ENCODE data around the gene PCCA.
"Not testable (repeated sequence)": the region's sequence is repeated elsewhere in the genome, so short reads cannot be mapped to it uniquely, and the experiment has no call there.

PCCA gene

DNA sequence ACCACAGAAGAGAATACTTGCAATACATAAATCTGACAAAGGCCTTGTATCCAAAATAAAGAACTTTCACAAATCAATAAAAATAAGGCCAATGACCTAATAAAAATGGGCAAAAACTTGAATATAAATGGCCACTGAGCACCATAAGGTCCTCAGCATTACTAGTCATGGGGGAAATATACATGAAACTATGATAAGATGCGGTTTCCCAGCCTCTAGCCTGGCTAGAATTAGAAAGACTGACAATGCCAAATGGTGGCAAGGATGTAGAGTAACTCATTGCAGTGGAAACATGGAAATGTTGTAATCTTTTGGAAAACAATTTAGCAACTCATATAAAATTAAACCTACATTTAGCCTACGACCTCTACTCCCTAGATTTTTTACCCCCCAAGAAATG lies 272.6 kb downstream of the PCCA start:
- no peak for DNase-seq (ENCODE audit: low spot score)
- FAIRE-seq = no peak

DNA sequence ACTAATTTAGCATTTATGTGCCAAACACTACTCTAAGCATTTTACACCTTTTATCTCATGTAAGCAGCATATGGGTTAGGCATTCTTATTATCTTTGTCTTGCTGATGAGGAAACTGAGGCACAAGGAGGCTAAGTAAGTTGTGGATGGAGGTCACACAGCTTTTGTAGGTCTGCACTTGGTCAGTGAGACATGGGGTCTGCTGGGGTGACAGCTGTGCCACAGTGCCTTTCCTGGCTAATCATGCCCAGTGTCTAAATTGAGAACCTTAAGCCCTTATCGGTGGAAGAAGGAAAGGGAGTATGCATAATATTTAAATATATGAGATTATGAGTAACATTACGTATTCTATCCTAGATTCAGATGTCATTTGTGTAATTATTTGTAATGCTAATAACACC lies 273.5 kb downstream of the PCCA start:
- no peak for FAIRE-seq
- DNase-seq (ENCODE audit: low spot score) = no peak

GRCh38 chr13:100362781-100363180 lies 273.9 kb downstream of the PCCA start:
- DNase-seq (ENCODE audit: low spot score) (no peak), FAIRE-seq (no peak)

DNA sequence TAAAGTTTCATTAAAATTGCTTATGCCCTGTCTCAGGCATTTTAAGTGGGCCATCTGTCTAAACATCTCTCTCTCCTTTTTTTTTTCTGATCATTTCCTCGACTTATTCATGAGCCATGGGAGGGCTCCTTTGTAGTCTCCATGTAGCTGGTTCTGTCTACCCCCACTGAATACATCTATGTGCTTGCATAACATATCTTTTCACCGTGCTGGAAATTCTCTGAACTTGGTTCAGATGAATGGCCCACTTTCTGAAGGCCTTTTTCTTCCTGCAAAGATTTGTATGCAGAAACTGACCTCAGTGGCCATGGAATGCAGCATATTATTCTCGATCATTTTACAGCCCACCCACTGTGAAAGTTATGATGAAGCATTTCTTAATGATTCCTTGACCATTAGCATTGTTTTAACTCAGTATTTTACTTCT lies 274.4 kb downstream of the PCCA start:
- DNase-seq (ENCODE audit: low spot score) (no peak), FAIRE-seq (no peak)

DNA sequence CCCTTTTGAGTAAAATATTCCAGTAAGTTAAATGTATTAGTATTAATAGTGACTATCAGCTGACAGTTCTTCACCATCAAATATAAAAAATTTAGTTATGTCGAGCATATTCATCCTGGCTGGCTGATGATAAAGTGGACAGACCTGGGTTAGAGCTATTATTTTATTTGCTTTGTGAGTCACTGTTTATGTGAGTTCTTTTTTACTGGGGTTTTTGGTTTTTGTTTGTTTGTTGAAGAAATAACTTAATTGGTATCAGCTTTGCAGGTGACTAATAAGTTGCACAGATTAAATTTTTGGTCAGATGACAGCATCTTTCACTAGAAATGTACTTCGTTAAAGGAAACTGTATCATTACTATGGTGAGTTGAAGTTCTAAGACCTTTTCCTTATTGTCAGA lies 275.0 kb downstream of the PCCA start:
- FAIRE-seq = no peak
- no peak for DNase-seq (ENCODE audit: low spot score)

GRCh38 chr13:100364591-100364990 lies 275.7 kb downstream of the PCCA start:
- FAIRE-seq = no peak

DNA sequence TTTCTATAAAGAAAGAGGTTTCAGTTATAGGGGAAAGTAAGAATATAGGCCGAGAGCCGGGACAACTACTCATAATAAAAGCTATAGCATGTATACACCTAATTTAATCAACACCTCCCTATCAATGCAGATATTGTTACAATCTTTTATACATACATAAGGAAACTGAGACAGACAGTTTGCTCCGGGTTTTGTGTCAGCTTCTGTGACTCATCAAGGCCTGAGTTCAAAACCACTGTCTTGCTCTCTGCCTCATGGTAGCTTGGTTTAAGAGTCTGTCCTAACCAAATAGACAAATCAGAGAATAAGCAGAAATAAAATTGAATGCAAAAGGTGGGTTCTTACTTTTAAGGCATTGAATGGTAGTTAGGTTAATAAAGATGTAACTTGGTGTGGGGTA lies 276.8 kb downstream of the PCCA start:
- DNase-seq (ENCODE audit: low spot score) (no peak), FAIRE-seq (no peak)

More at GRCh38 chr13:100364591-100364990, 275.7 kb downstream of the PCCA start:
- DNase-seq (ENCODE audit: low spot score) = no peak

DNA sequence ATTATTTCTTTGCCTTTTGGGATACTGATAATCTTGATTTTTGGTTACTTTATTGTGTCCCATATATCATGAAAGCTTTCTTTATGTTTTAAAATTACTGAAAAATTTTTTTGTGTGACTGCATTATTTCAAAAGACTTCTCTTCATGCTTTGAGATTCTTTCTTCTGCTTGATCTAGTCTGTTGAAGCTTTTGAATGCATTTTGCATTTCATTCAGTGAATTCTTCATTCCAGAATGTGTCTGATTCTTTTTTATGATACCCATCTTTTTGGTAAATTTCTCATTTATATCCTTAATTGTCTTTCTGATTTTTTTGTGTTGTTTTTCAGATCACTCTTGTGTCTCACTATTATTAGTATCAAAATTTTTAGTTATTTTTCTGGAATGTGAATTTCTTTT lies 289.6 kb downstream of the PCCA start:
- DNase-seq (ENCODE audit: low spot score) (no peak), FAIRE-seq (no peak)

GRCh38 chr13:100381595-100382224 lies 292.8 kb downstream of the PCCA start:
- FAIRE-seq = no peak
- DNase-seq (ENCODE audit: low spot score) = no peak

DNA sequence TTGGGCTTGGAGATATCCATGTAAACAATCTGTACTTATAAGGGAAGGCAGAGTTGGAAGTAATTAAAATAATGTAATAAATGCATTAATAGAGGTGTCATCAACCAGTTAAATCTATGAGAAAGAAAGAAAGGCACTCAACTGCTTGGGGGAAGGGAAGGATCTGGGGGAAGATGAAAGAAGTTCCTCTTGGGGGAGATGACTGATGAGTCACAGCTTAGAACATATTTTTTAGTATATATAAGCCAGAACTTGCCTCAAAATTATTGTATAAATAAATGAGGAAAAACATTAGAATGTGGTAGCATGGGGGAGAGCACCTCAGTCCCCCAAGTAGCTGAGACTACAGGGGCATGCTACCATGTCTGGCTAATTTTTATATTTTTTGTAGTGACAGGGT lies 293.9 kb downstream of the PCCA start:
- DNase-seq (ENCODE audit: low spot score) (no peak), FAIRE-seq (no peak)

DNA sequence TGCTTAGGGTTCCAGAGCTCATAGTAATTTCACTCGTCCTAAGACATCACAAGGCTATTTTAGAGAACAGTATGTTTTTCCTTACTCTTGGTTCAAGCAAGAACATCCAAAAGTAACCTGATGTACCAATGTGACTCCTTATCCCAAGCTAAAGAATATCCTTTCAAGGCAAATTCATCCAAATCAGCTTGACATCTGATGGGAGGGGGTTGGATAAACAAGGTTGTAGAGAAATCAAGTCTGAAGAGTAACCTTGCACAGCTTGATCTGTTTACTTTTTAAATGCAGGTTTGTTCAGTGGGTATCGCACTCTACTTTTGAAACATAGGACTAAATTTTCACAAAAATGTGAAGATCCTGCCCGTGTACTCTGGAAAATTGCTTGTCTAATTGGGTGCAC lies 298.5 kb downstream of the PCCA start:
- DNase-seq (ENCODE audit: low spot score) (no peak), FAIRE-seq (no peak)

- FAIRE-seq; DNase-seq (ENCODE audit: low spot score): not testable (repeated sequence)
These were observed 299.3 kb downstream of the PCCA start for GRCh38 chr13:100388150-100388549.

- no peak for DNase-seq (ENCODE audit: low spot score)
- FAIRE-seq = no peak
These were observed 300.0 kb downstream of the PCCA start for GRCh38 chr13:100388923-100389322.

DNA sequence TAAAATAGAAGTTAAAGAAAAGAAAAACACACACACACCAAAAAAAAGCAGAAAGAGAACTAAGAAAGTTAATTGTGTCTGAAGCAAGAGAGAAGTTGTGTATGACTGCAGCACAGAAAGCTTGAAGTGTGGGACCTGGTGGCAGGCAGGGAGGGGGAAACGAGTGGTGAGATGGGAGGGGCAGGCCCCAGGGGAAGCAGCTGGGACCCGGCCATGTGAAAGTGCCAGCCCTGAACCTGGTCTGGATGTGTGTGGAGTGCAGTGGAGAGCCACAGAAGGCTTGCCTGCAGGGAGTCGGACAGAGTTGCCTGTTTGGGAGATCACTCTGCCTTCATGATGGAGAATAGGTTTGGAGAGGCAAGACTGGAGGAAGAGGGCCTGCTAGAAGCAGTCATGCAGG lies 300.7 kb downstream of the PCCA start:
- FAIRE-seq = no peak
- DNase-seq (ENCODE audit: low spot score) = no peak

- peak; percentile 94 for FAIRE-seq
- DNase-seq (ENCODE audit: low spot score) = peak; percentile 88
These were observed 304.1 kb downstream of the PCCA start for GRCh38 chr13:100392709-100393630.

- DNase-seq (ENCODE audit: low spot score) (no peak), FAIRE-seq (no peak)
These were observed 305.3 kb downstream of the PCCA start for GRCh38 chr13:100394005-100394695.

DNA sequence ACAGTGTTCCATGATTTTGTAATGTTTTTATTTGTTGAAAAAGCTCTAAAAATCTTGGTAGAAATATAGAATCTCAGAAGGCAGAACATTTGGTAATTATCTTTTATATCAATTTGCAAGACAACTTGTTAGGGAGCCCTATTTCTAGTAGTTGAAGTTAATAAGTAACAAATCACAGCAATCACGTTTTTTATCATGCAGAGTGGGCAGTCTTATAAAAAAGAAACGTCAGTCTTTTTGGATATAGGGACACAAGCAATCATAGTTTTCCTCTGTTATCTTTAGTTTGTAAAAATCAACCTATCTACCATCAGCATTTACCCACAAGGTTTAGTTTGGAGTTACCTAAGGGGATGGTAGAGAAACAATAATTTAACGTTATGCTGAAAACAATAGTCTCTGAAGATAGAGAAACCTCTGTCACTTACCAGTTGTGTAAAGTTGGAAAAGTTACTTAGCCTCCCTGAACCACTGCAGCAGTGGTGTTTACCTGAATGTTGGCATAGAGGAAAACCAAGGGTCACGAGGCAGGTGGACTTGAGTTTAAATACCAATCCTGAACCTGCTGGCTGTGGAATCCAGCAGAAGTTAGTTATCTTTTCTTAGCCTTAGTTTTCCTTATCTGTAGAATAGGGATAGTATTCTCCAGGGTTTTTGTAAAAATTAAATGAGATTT lies 306.9 kb downstream of the PCCA start:
- FAIRE-seq = no peak
- DNase-seq (ENCODE audit: low spot score) = no peak

- DNase-seq (ENCODE audit: low spot score) (no peak), FAIRE-seq (no peak)
These were observed 307.9 kb downstream of the PCCA start for GRCh38 chr13:100396776-100397175.

- FAIRE-seq = no peak
- DNase-seq (ENCODE audit: low spot score) = no peak
These were observed 308.7 kb downstream of the PCCA start for GRCh38 chr13:100397627-100398026.

GRCh38 chr13:100398360-100398759 lies 309.5 kb downstream of the PCCA start:
- DNase-seq (ENCODE audit: low spot score) (no peak), FAIRE-seq (no peak)

GRCh38 chr13:100399455-100399854 lies 310.6 kb downstream of the PCCA start:
- FAIRE-seq (no peak), DNase-seq (ENCODE audit: low spot score) (no peak)

DNA sequence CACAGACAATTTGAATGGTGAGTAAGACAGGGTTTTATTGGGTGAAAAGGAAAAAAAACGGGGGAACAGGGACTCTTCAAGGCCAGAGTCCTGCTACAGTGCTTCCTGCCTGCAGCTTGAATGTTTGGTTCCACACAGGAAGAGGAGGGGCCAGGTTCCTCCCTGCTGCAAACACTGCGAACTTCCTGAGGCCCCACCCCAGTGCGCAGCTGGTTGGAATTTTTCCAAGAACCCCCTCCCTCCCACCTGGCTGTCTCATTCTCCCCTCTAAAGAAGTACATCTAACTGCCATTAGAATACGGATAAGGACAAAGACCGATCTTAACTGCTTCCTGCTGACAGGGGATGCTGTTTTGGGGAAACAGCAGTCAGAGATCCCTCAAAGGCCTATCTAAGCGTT lies 314.8 kb downstream of the PCCA start:
- DNase-seq (ENCODE audit: low spot score) (no peak), FAIRE-seq (no peak)

All from RCC 7860 (cell line).